ENCODE results near the gene BAIAP2L1.

DNA sequence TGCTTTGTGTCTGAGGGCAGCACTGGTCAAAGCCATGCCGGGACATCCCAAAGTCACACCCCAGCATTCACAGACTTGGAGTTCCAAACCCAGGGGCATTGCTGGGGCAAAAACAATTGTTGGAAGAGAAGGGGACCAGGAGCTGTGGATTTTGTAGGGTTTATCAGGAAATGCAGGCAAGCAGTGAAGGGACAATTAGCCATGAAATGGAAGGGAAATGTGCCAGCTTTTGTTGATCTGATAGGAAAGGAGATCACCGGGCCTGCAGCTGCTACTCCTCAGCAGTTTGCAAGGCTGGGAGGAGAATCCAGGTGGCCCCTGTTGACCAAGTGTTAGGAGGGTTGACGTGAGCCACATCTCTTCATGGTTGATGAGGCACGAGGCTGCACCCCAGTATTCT, 122.0 kb downstream of the BAIAP2L1 start:
- TF ChIP-seq PAX5 (IDR thresholded peaks at IDR 0.05; ENCODE audit: insufficient read depth, low read length, severe bottlenecking) (no peak), POLR2AphosphoS5 (IDR thresholded peaks at IDR 0.05; ENCODE audit: low read depth, low read length) (no peak), POLR2A (IDR thresholded peaks at IDR 0.05; ENCODE audit: low read depth, low read length) (no peak), TAF1 (IDR thresholded peaks at IDR 0.05; ENCODE audit: low read depth, low read length) (no peak), POU2F2 (IDR thresholded peaks at IDR 0.05; ENCODE audit: low read depth, low read length) (no peak)

Data from GM12891 (cell line).